GM19372 (cell line): ENCODE data around the gene MRPS2.

Experiments used
- ATAC-seq: cut with Tn5 transposase; IDR thresholded peaks from one replicate; pipeline ENCODE4 v1.9.1; 2021; ENCODE audit warnings: mild to moderate bottlenecking, low read depth, moderate library complexity; ENCODE audit not compliant: unreplicated experiment

Gene MRPS2

GRCh38 chr9:135551031-135551430, 50.5 kb downstream of the MRPS2 start:
- no peak for ATAC-seq

GRCh38 chr9:135551456-135551855, 51.0 kb downstream of the MRPS2 start:
- ATAC-seq: no peak

- no peak for ATAC-seq
Measured at GRCh38 chr9:135552021-135552697, 51.7 kb downstream of the MRPS2 start.

- ATAC-seq: no peak
Measured at GRCh38 chr9:135552698-135553171, 52.3 kb downstream of the MRPS2 start.
